ENCODE measurements around the gene BIN1. TPM values are rescaled to one million over a fixed set of nuclear protein-coding genes. Genes with fewer than 3 reads are reported as not detected.

Gene BIN1
- polyA plus RNA-seq, 1 of the 3 experiments (the other 2 are of a cell fraction) = 40.3 TPM

GRCh38 chr2:127058954-127059252, 48.1 kb downstream of the BIN1 start:
- no peak overlapping the region for H2AFZ ChIP-seq (ENCODE audit: low read depth)
- CTCF ChIA-PET = no interaction called here
- no peak overlapping the region for H3K4me2 ChIP-seq
- H4K20me1 ChIP-seq (ENCODE audit: insufficient read depth) = no peaks in the 10 kb centered on the region
- no peaks in the 10 kb centered on the region for H3K27me3 ChIP-seq (ENCODE audit: insufficient read depth)
- H3K27ac ChIP-seq (ENCODE audit: low read depth in 2 of 2, low read length in 1 of 2) = no peak overlapping the region
- H3K4me1 ChIP-seq (ENCODE audit: control insufficient read depth in 1 of 2, insufficient read depth in 2 of 2, low read depth in 1 of 2, low read length in 1 of 2) = peaks cover 0 to 6% of the 10 kb centered on the region in 2 experiments; a peak in 2 of 4 replicates
- 93% methylated on average over 14 of the region's 14 CpGs for WGBS (ENCODE audit: low lambda C conversion rate)
- no peak overlapping the region for H3K4me3 ChIP-seq (ENCODE audit: low read depth in 2 of 2, low read length in 1 of 2)
- POLR2A ChIA-PET = no interaction called here
- TF ChIP-seq CTCF (IDR thresholded peaks at IDR 0.05) (no peak), RAD21 (IDR thresholded peaks at IDR 0.05; ENCODE audit: low read length) (no peak), IRF3 (IDR thresholded peaks at IDR 0.05; ENCODE audit: low read depth, low read length) (no peak), MAX (IDR thresholded peaks at IDR 0.05; ENCODE audit: low read depth) (no peak), CHD2 (IDR thresholded peaks at IDR 0.05; ENCODE audit: low read length, partially characterized antibody) (no peak), NRF1 (IDR thresholded peaks at IDR 0.05; ENCODE audit: low read depth, low read length) (no peak), USF2 (IDR thresholded peaks at IDR 0.05; ENCODE audit: borderline replicate concordance, low read depth, low read length) (no peak), POLR2AphosphoS5 (IDR thresholded peaks at IDR 0.05; ENCODE audit: low read depth, low read length) (no peak)
- no peaks in the 10 kb centered on the region for H3K9me2 ChIP-seq
- peaks cover 0 to 4% of the 10 kb centered on the region in 2 experiments for H3K36me3 ChIP-seq (replicated peaks in 1 of 2; ENCODE audit: control insufficient read depth in 1 of 2, insufficient read depth in 2 of 2, low read length in 1 of 2)
- H3F3A ChIP-seq (replicated peaks; ENCODE audit: insufficient read depth) = no peaks in the 10 kb centered on the region
- no peak overlapping the region for H3K9ac ChIP-seq
- H3K79me2 ChIP-seq (ENCODE audit: insufficient read depth) = no peaks in the 10 kb centered on the region
- no peaks in the 10 kb centered on the region for H3K9me3 ChIP-seq
- no peak for DNase-seq

GRCh38 chr2:127058246-127058953, 48.6 kb downstream of the BIN1 start:
- Histone ChIP-seq H3K27me3 (ENCODE audit: insufficient read depth) (no peaks in the 10 kb centered on the region), H3F3A (replicated peaks; ENCODE audit: insufficient read depth) (no peaks in the 10 kb centered on the region), H3K36me3 (replicated peaks in 1 of 2; ENCODE audit: control insufficient read depth in 1 of 2, insufficient read depth in 2 of 2, low read length in 1 of 2) (peaks cover 0 to 5% of the 10 kb centered on the region in 2 experiments), H2AFZ (ENCODE audit: low read depth) (no peak overlapping the region), H3K4me1 (ENCODE audit: control insufficient read depth in 1 of 2, insufficient read depth in 2 of 2, low read depth in 1 of 2, low read length in 1 of 2) (peaks cover 0 to 6% of the 10 kb centered on the region in 2 experiments; a peak in 1 of 4 replicates), H3K9ac (no peak overlapping the region), H3K9me2 (no peaks in the 10 kb centered on the region), H4K20me1 (ENCODE audit: insufficient read depth) (no peaks in the 10 kb centered on the region), H3K4me2 (no peak overlapping the region), H3K4me3 (ENCODE audit: low read depth in 2 of 2, low read length in 1 of 2) (no peak overlapping the region), H3K27ac (ENCODE audit: low read depth in 2 of 2, low read length in 1 of 2) (no peak overlapping the region), H3K79me2 (ENCODE audit: insufficient read depth) (no peaks in the 10 kb centered on the region), H3K9me3 (no peaks in the 10 kb centered on the region)
- 90% methylated on average over 11 of the region's 11 CpGs for WGBS (ENCODE audit: low lambda C conversion rate)
- CTCF ChIA-PET = interaction anchor here (0.9 kb wide), 1 partner anchor 112 kb away, joined by 3 read pairs; no protein-coding TSS in a partner anchor
- DNase-seq = no peak
- POLR2A ChIA-PET = no interaction called here
- no peak for TF ChIP-seq MAX (IDR thresholded peaks at IDR 0.05; ENCODE audit: low read depth)
- no peak for TF ChIP-seq RCOR1 (IDR thresholded peaks at IDR 0.05; ENCODE audit: low read length)
- no peak for TF ChIP-seq EP300 (IDR thresholded peaks at IDR 0.05; ENCODE audit: borderline replicate concordance in 1 of 2, low read depth in 1 of 2, low read length in 1 of 2)
- TF ChIP-seq TAF1 (IDR thresholded peaks at IDR 0.05; ENCODE audit: borderline replicate concordance, low read depth, low read length) = no peak
- no peak for TF ChIP-seq GABPA (IDR thresholded peaks at IDR 0.05; ENCODE audit: low read depth)
- no peak for TF ChIP-seq FOXM1 (IDR thresholded peaks at IDR 0.05; ENCODE audit: low read depth)
- no peak for TF ChIP-seq RAD21 (IDR thresholded peaks at IDR 0.05; ENCODE audit: low read length)
- TF ChIP-seq TEAD4 (IDR thresholded peaks at IDR 0.05; ENCODE audit: borderline replicate concordance, insufficient read depth) = no peak
- no peak for TF ChIP-seq RFX5 (IDR thresholded peaks at IDR 0.05; ENCODE audit: low read length)
- no peak for TF ChIP-seq YY1 (IDR thresholded peaks at IDR 0.05; ENCODE audit: low read depth)
- no peak for TF ChIP-seq MXI1 (IDR thresholded peaks at IDR 0.05; ENCODE audit: low read depth, low read length)
- no peak for TF ChIP-seq EZH2phosphoT487 (IDR thresholded peaks at IDR 0.05; ENCODE audit: borderline replicate concordance, low read depth)
- TF ChIP-seq NRF1 (IDR thresholded peaks at IDR 0.05; ENCODE audit: low read depth, low read length) = no peak
- TF ChIP-seq ZBTB33 (IDR thresholded peaks at IDR 0.05; ENCODE audit: borderline replicate concordance, low read depth) = no peak
